Activated CD4-positive, alpha-beta T cell treated with anti-CD3 and anti-CD28 coated beads, Interleukin-2, amount 50 U/mL, for 48 hours (primary cell): Measurements from ENCODE around the gene IGFL3.
"Not testable (repeated sequence)": the region's sequence is repeated elsewhere in the genome, so short reads cannot be mapped to it uniquely, and the experiment has no call there.

Experiments used
- DNase-seq, 2 experiments: peaks; one replicate each; pipeline ENCODE4 v3.0.0-alpha.2; 2020

IGFL3 gene

GRCh38 chr19:46124638-46125115 lies at the start of gene IGFL3:
Gene IGFL3 (minus strand): TSS chr19:46124688. CDS start chr19:46124649, 39 bp downstream.
- DNase-seq: no peak

GRCh38 chr19:46173886-46174480 lies 49.5 kb upstream of the IGFL3 start:
- DNase-seq: no peak

GRCh38 chr19:46162731-46163130 lies 38.2 kb upstream of the IGFL3 start:
- no peak for DNase-seq

GRCh38 chr19:46161642-46162257 lies 37.3 kb upstream of the IGFL3 start:
- DNase-seq: not testable (repeated sequence)

GRCh38 chr19:46160233-46160775 lies 35.8 kb upstream of the IGFL3 start:
- no peak for DNase-seq

- DNase-seq: no peak
These were observed 35.1 kb upstream of the IGFL3 start for GRCh38 chr19:46159418-46160232.

GRCh38 chr19:46155237-46155636 lies 30.7 kb upstream of the IGFL3 start:
- no peak for DNase-seq

- DNase-seq: no peak
These were observed 26.1 kb upstream of the IGFL3 start for GRCh38 chr19:46150606-46151005.

- peak; percentile 9 to 28 for DNase-seq
These were observed 23.4 kb upstream of the IGFL3 start, which contains the start of gene IGFL2 for GRCh38 chr19:46147791-46148288. Gene IGFL2 (plus strand): TSS chr19:46148238. CDS start chr19:46148279, 41 bp downstream.

GRCh38 chr19:46147166-46147740 lies 22.8 kb upstream of the IGFL3 start:
- DNase-seq: no peak

- no peak for DNase-seq
These were observed 20.3 kb upstream of the IGFL3 start for GRCh38 chr19:46144756-46145155.

GRCh38 chr19:46142294-46142693 lies 17.8 kb upstream of the IGFL3 start:
- no peak for DNase-seq

GRCh38 chr19:46141421-46141820 lies 16.9 kb upstream of the IGFL3 start:
- no peak for DNase-seq

- DNase-seq: no peak
These were observed 13.5 kb upstream of the IGFL3 start for GRCh38 chr19:46137915-46138473.

- DNase-seq: no peak
These were observed 10.0 kb upstream of the IGFL3 start for GRCh38 chr19:46134527-46134926.

- DNase-seq: no peak
These were observed 9.3 kb upstream of the IGFL3 start for GRCh38 chr19:46133777-46134241.

- no peak for DNase-seq
These were observed 8.7 kb upstream of the IGFL3 start for GRCh38 chr19:46133101-46133627.

GRCh38 chr19:46132508-46133100 lies 8.1 kb upstream of the IGFL3 start:
- DNase-seq: no peak

GRCh38 chr19:46131485-46132143 lies 7.1 kb upstream of the IGFL3 start:
- no peak for DNase-seq

GRCh38 chr19:46126086-46126580 lies 1.6 kb upstream of the IGFL3 start:
- no peak for DNase-seq

- DNase-seq: no peak
These were observed 959 bp upstream of the IGFL3 start for GRCh38 chr19:46125447-46125846.
